GM19463 (cell line): ENCODE measurements around the gene UVRAG.
A peak's percentile ranks its signal among the peaks of the same experiment; 100 is the strongest.
"Not testable (repeated sequence)": the region's sequence is repeated elsewhere in the genome, so short reads cannot be mapped to it uniquely, and the experiment has no call there.

Experiments
- ATAC-seq: cut with Tn5 transposase; IDR thresholded peaks from one replicate; pipeline ENCODE4 v1.9.1; 2021; ENCODE audit warnings: mild to moderate bottlenecking, moderate library complexity; ENCODE audit not compliant: unreplicated experiment

Gene UVRAG

GRCh38 chr11:75836417-75836816 lies 21.4 kb downstream of the UVRAG start:
- ATAC-seq, result no peak

GRCh38 chr11:75839851-75840250 lies 24.8 kb downstream of the UVRAG start:
- ATAC-seq, result no peak

- no peak for ATAC-seq
Observed at GRCh38 chr11:75840522-75840921, 25.5 kb downstream of the UVRAG start.

GRCh38 chr11:75841739-75842138 lies 26.7 kb downstream of the UVRAG start:
- no peak for ATAC-seq

- no peak for ATAC-seq
Observed at GRCh38 chr11:75845324-75845723, 30.3 kb downstream of the UVRAG start.

- ATAC-seq, result no peak
Observed at GRCh38 chr11:75849894-75850293, 34.9 kb downstream of the UVRAG start.

- ATAC-seq, result no peak
Observed at GRCh38 chr11:75850787-75851186, 35.8 kb downstream of the UVRAG start.

GRCh38 chr11:75851203-75851602 lies 36.2 kb downstream of the UVRAG start:
- ATAC-seq, result no peak

- ATAC-seq, result no peak
Observed at GRCh38 chr11:75852406-75853017, 37.5 kb downstream of the UVRAG start.

GRCh38 chr11:75853563-75853962 lies 38.6 kb downstream of the UVRAG start:
- not testable (repeated sequence) for ATAC-seq

- no peak for ATAC-seq
Observed at GRCh38 chr11:75853971-75854370, 39.0 kb downstream of the UVRAG start.

- ATAC-seq, result no peak
Observed at GRCh38 chr11:75855206-75855605, 40.2 kb downstream of the UVRAG start.

- no peak for ATAC-seq
Observed at GRCh38 chr11:75856912-75857311, 41.9 kb downstream of the UVRAG start.

- no peak for ATAC-seq
Observed at GRCh38 chr11:75858042-75858441, 43.0 kb downstream of the UVRAG start.

- ATAC-seq, result no peak
Observed at GRCh38 chr11:75858613-75859012, 43.6 kb downstream of the UVRAG start.

GRCh38 chr11:75859614-75860013 lies 44.6 kb downstream of the UVRAG start:
- ATAC-seq, result no peak

GRCh38 chr11:75862437-75862836 lies 47.4 kb downstream of the UVRAG start:
- ATAC-seq, result no peak

- ATAC-seq, result no peak
Observed at GRCh38 chr11:75867778-75868374, 52.9 kb downstream of the UVRAG start.

- ATAC-seq, result no peak
Observed at GRCh38 chr11:75868990-75869389, 54.0 kb downstream of the UVRAG start.

- no peak for ATAC-seq
Observed at GRCh38 chr11:75869661-75870455, 54.8 kb downstream of the UVRAG start.

GRCh38 chr11:75872887-75873416 lies 57.9 kb downstream of the UVRAG start:
- ATAC-seq, result peak; percentile 49
